Neural progenitor cell (in vitro differentiated cells): Measurements from ENCODE around the gene NAALAD2. TPM values are rescaled to one million over a fixed set of nuclear protein-coding genes. Genes with fewer than 3 reads are reported as not detected.
A peak's percentile ranks its signal among the peaks of the same experiment; 100 is the strongest.
"Not testable (repeated sequence)": the region's sequence is repeated elsewhere in the genome, so short reads cannot be mapped to it uniquely, and the experiment has no call there.

ENCODE experiments used
- DNase-seq: peaks from one replicate; pipeline ENCODE4 v3.0.0-alpha.2; 2016; ENCODE audit warnings: low spot score
- H2AFZ ChIP-seq: fragments of 200-600 bp; sonication (generic); replicated peaks from 2 replicates; pipeline ENCODE4 v1.6.1; 2016; ENCODE audit warnings: antibody characterized with exemption
- H3F3A ChIP-seq: fragments of 200-600 bp; sonication (generic); 2 replicates; pipeline ENCODE4 v1.6.1; 2016; ENCODE audit warnings: antibody characterized with exemption, low read depth
- H3K27ac ChIP-seq: fragments of 200-600 bp; sonication (generic); 2 replicates; pipeline ENCODE4 v1.5.1; 2016; ENCODE audit warnings: mild to moderate bottlenecking
- H3K27me3 ChIP-seq: fragments of 200-600 bp; sonication (generic); 2 replicates; pipeline ENCODE4 v1.6.1; 2016; ENCODE audit warnings: mild to moderate bottlenecking, moderate library complexity
- H3K36me3 ChIP-seq: fragments of 200-600 bp; sonication (generic); 2 replicates; pipeline ENCODE4 v1.5.1; 2016
- H3K4me1 ChIP-seq: fragments of 200-600 bp; sonication (generic); 2 replicates; pipeline ENCODE4 v1.6.1; 2016; ENCODE audit warnings: mixed run types
- H3K4me2 ChIP-seq: fragments of 200-600 bp; sonication (generic); 2 replicates; pipeline ENCODE4 v1.6.1; 2016
- H3K4me3 ChIP-seq: fragments of 200-600 bp; sonication (generic); 2 replicates; pipeline ENCODE4 v1.5.1; 2016
- H3K79me2 ChIP-seq: fragments of 200-600 bp; sonication (generic); 2 replicates; pipeline ENCODE4 v1.6.1; 2016; ENCODE audit warnings: low read depth
- H3K9ac ChIP-seq: fragments of 200-600 bp; sonication (generic); 2 replicates; pipeline ENCODE4 v1.6.1; 2016
- H3K9me3 ChIP-seq: fragments of 200-600 bp; sonication (generic); 2 replicates; pipeline ENCODE4 v1.5.1; 2016; ENCODE audit warnings: low read depth
- H4K20me1 ChIP-seq: fragments of 200-600 bp; sonication (generic); 2 replicates; pipeline ENCODE4 v1.6.1; 2016; ENCODE audit warnings: low read depth
- H3K27ac Mint-ChIP-seq: 3 replicates; pipeline ENCODE4 v1.8.0; 2021; ENCODE audit warnings: mixed read lengths
- H3K27me3 Mint-ChIP-seq: 2 replicates; pipeline ENCODE4 v1.8.0; 2022; ENCODE audit warnings: low read depth, mild to moderate bottlenecking, inconsistent platforms, moderate library complexity, mixed read lengths; ENCODE audit not compliant: insufficient read depth
- H3K36me3 Mint-ChIP-seq: 3 replicates; pipeline ENCODE4 v1.8.0; 2021; ENCODE audit warnings: mixed read lengths
- H3K4me1 Mint-ChIP-seq: 3 replicates; pipeline ENCODE4 v1.8.0; 2021; ENCODE audit warnings: mixed read lengths
- H3K4me3 Mint-ChIP-seq: 3 replicates; pipeline ENCODE4 v1.8.0; 2021; ENCODE audit warnings: mild to moderate bottlenecking, moderate library complexity, mixed read lengths
- H3K9me3 Mint-ChIP-seq: 3 replicates; pipeline ENCODE4 v1.8.0; 2020; ENCODE audit warnings: mixed read lengths
- EZH2 ChIP-seq: fragments of 200-600 bp; sonication (generic); IDR thresholded peaks from 2 replicates; pipeline ENCODE4 v1.6.1; 2017; ENCODE audit warnings: antibody characterized with exemption, mild to moderate bottlenecking, moderate library complexity
- EZH2phosphoT487 ChIP-seq: fragments of 200-600 bp; sonication (generic); IDR thresholded peaks from 2 replicates; pipeline ENCODE4 v1.6.1; 2017; ENCODE audit warnings: antibody characterized with exemption
- total RNA-seq: library from RNA; depleted of rRNA; stranded (reverse); fragments of >200 nt; gene quantifications from 2 replicates; pipeline ENCODE4 v1.2.3, GENCODE V29; 2015; ENCODE audit warnings: low replicate concordance
- TF ChIP-seq, protein P1 (sequence below): fragments of 200-600 bp; sonication (generic); IDR thresholded peaks from 2 replicates; pipeline ENCODE4 v1.5.1; 2017; ENCODE audit warnings: antibody characterized with exemption, mild to moderate bottlenecking

The NAALAD2 gene
- 24.6 and 67.1 TPM in 2 replicates for total RNA-seq

DNA sequence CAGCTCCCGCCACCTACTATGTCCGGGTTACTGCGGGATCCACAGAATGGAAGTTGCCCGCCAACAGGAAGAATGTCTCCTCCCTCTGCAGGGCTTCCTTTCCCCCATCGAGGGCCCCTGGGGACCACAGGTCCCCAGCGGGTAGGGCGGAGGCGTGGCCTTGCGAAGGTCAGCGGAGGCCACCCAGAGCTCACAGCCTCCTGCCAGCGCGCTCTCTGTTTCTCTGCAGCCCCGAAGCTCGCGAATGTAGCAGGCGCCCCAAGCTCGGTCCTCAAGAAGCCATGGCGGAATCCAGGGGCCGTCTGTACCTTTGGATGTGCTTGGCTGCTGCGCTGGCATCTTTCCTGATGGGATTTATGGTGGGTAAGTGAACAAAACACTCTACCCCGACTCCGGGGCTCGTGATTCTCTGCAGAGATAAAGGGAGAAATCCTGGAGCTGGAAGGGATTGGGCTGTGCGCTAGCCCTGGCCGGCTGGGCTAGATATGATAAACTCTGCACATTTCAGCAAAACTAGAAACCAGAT is at the start of gene NAALAD2:
Gene NAALAD2 (plus strand): TSS at position 186 of the 526 bp plus-strand sequence. CDS start 96 bp downstream, at position 282.
- DNase-seq, result peak; percentile 86
- Histone ChIP-seq H3K9me3 (no peaks in the 10 kb centered on the region), H3K79me2 (peaks cover 23% of the 10 kb centered on the region), H2AFZ (peak within 1 kb of the TSS; percentile 95), H3K4me2 (peak within 1 kb of the TSS; percentile 76), H3K27ac (no peak within 1 kb of the TSS), H4K20me1 (no peaks in the 10 kb centered on the region), H3K27me3 (no peaks in the 10 kb centered on the region), H3K4me3 (peak within 1 kb of the TSS; percentile 88), H3K36me3 (no peaks in the 10 kb centered on the region), H3F3A (peaks cover 10% of the 10 kb centered on the region), H3K9ac (peak within 1 kb of the TSS; percentile 39), H3K4me1 (peaks cover 25% of the 10 kb centered on the region)
- H3K4me3 Mint-ChIP-seq, result peak within 1 kb of the TSS; percentile 83
- TF ChIP-seq EZH2 (no peak), EZH2phosphoT487 (no peak)
- TF ChIP-seq, protein P1, sequence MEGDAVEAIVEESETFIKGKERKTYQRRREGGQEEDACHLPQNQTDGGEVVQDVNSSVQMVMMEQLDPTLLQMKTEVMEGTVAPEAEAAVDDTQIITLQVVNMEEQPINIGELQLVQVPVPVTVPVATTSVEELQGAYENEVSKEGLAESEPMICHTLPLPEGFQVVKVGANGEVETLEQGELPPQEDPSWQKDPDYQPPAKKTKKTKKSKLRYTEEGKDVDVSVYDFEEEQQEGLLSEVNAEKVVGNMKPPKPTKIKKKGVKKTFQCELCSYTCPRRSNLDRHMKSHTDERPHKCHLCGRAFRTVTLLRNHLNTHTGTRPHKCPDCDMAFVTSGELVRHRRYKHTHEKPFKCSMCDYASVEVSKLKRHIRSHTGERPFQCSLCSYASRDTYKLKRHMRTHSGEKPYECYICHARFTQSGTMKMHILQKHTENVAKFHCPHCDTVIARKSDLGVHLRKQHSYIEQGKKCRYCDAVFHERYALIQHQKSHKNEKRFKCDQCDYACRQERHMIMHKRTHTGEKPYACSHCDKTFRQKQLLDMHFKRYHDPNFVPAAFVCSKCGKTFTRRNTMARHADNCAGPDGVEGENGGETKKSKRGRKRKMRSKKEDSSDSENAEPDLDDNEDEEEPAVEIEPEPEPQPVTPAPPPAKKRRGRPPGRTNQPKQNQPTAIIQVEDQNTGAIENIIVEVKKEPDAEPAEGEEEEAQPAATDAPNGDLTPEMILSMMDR, result no peak
- peaks cover 10% of the 10 kb centered on the region for H3K36me3 Mint-ChIP-seq
- no peaks in the 10 kb centered on the region for H3K9me3 Mint-ChIP-seq
- peak within 1 kb of the TSS; percentile 67 for H3K27ac Mint-ChIP-seq
- peaks cover 29% of the 10 kb centered on the region for H3K4me1 Mint-ChIP-seq
- H3K27me3 Mint-ChIP-seq, result no peaks in the 10 kb centered on the region

DNA sequence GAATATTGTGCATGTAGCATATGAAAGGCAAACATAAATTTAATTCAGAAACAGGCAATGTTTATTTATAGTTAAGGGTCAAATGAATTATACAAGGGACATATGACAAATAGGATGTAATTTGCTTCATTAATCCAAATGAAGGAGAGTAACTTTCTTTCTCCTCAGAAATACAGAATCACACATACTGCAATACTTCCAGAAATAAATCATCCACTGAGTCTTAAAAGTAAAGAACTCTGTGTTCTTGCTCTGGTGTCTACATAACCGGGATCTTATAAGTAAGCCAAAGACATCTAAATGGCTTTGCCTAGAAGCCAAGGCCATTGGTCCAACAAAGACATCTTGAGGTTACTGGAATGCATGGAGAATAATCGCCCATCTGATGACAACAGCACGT is 48.8 kb upstream of the NAALAD2 start, which contains the start of gene UBTFL1:
Gene UBTFL1 (plus strand): TSS at position 301 of the 400 bp plus-strand sequence. CDS start 0 bp downstream, at position 301.
- H3K9me3 ChIP-seq, H3K4me1 ChIP-seq, H3K36me3 ChIP-seq, H3F3A ChIP-seq, H2AFZ ChIP-seq, H3K27ac Mint-ChIP-seq, DNase-seq, H3K4me1 Mint-ChIP-seq, H3K4me3 Mint-ChIP-seq, H3K27me3 Mint-ChIP-seq, H3K4me2 ChIP-seq, H3K36me3 Mint-ChIP-seq, H3K9me3 Mint-ChIP-seq, H3K27me3 ChIP-seq, H3K27ac ChIP-seq, H4K20me1 ChIP-seq, H3K9ac ChIP-seq, H3K79me2 ChIP-seq, H3K4me3 ChIP-seq: not testable (repeated sequence)

DNA sequence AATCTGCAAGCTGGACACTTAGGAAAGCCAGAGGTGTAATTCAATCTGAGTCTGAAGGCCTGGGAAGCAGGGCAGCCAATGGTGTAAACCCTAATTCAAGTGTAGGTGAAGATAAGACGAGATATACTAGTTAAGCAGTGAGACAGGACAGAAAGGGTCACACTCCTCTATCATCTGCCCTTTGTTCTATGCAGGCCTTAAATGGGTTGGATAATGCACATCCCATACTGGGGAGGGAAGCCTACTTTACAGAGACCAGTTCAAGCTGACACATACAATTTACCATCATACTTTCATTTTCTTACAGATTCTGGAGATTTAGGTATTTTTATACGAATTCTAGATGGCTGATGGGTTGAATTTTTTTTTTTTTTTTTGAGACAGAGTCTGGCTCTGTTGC is 45.7 kb upstream of the NAALAD2 start:
- not testable (repeated sequence) for H3K27me3 Mint-ChIP-seq, H3K9me3 ChIP-seq, H3K79me2 ChIP-seq, H3K27ac Mint-ChIP-seq, DNase-seq, H3K9ac ChIP-seq, H3K36me3 ChIP-seq, H3K27me3 ChIP-seq, H4K20me1 ChIP-seq, H3K4me2 ChIP-seq, H3K36me3 Mint-ChIP-seq, H3K27ac ChIP-seq, H2AFZ ChIP-seq, H3F3A ChIP-seq, H3K4me3 ChIP-seq, H3K9me3 Mint-ChIP-seq, H3K4me1 ChIP-seq, H3K4me1 Mint-ChIP-seq, H3K4me3 Mint-ChIP-seq

DNA sequence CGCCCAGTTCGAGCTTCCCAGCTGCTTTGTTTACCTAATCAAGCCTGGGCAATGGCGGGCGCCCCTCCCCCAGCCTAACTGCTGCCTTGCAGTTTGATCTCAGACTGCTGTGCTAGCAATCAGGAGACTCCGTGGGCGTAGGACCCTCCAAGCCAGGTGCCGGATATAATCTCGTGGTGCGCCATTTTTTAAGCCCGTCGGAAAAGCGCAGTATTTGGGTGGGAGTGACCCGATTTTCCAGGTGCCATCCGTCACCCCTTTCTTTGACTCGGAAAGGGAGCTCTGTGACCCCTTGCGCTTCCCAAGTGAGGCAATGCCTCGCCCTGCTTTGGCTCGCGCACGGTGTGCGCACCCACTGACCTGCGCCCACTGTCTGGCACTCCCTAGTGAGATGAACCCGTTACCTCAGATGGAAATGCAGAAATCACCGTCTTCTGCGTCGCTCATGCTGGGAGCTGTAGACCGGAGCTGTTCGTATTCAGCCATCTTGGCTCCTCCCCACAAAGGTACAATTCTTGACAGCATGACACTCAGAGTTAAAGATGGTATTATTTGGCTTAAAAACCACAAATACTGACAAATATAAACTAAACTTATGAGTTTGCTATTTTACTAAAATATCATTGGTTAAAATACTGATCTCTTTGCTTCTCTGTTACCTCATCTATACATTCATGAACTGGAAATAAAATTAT is 39.1 kb upstream of the NAALAD2 start:
- not testable (repeated sequence) for H3K36me3 Mint-ChIP-seq, H3F3A ChIP-seq, H3K27ac Mint-ChIP-seq, H3K27me3 ChIP-seq, H3K4me1 ChIP-seq, H3K4me1 Mint-ChIP-seq, H3K79me2 ChIP-seq, DNase-seq, H3K4me2 ChIP-seq, H3K27me3 Mint-ChIP-seq, H4K20me1 ChIP-seq, H3K9me3 ChIP-seq, H3K9ac ChIP-seq, H3K36me3 ChIP-seq, H3K4me3 ChIP-seq, H2AFZ ChIP-seq, H3K9me3 Mint-ChIP-seq, H3K27ac ChIP-seq, H3K4me3 Mint-ChIP-seq

DNA sequence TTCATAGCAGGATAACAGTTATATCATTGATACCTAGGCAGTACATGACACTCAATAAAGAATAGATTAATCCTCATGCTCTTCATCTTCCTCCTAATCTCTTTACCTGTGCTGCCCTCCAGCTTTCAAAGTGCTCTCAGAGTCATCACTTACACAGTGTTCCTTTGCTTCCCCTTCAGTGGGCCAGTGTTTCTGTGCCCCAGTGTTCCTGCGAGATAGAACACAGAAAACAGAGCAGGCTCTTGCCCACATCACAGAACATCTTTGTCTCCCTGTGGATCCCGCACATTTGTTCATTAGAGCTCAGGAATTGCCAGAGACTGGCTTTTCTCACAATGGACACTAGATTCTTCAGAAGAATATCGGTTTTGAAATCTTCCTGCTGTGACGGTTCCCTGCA is 36.2 kb upstream of the NAALAD2 start:
- H2AFZ ChIP-seq, H3K27ac ChIP-seq: not testable (repeated sequence)

More for the DNA sequence above, 36.2 kb upstream of the NAALAD2 start:
- not testable (repeated sequence) for H3K27me3 ChIP-seq, H3K36me3 ChIP-seq, DNase-seq, H3K79me2 ChIP-seq, H4K20me1 ChIP-seq, H3K9ac ChIP-seq, H3F3A ChIP-seq, H3K9me3 ChIP-seq, H3K27me3 Mint-ChIP-seq, H3K4me1 Mint-ChIP-seq, H3K4me3 Mint-ChIP-seq, H3K4me3 ChIP-seq, H3K4me1 ChIP-seq, H3K4me2 ChIP-seq, H3K36me3 Mint-ChIP-seq, H3K9me3 Mint-ChIP-seq
- H3K27ac Mint-ChIP-seq, result peak overlapping the region; percentile 74
